Left lung (tissue), 10 donors: ENCODE measurements around the gene EOLA2. TPM values are rescaled to one million over a fixed set of nuclear protein-coding genes. Genes with fewer than 3 reads are reported as not detected.
"Not testable (repeated sequence)": the region's sequence is repeated elsewhere in the genome, so short reads cannot be mapped to it uniquely, and the experiment has no call there.

Experiments used
- ATAC-seq: fragments of 200-7000 bp; cut with Tn5 transposase; one replicate; pipeline ENCODE4 v1.9.1; 2020; ENCODE audit warnings: moderate library complexity
- DNase-seq, 4 donors: peaks; one replicate each; pipeline ENCODE4 v3.0.0-alpha.2; 2013 to 2020
- H3K27ac ChIP-seq, 2 donors: fragments of 200-600 bp; sonication (generic) in 1 of 2; one replicate each; pipeline versions ENCODE4 v1.5.0 to v1.8.0; 2020 to 2021
- H3K27me3 ChIP-seq, 2 donors: fragments of 200-600 bp; sonication (generic) in 1 of 2; one replicate each; pipeline versions ENCODE4 v1.5.0 to v1.8.0; 2020 to 2021
- H3K36me3 ChIP-seq, 2 donors: fragments of 200-600 bp; sonication (generic) in 1 of 2; one replicate each; pipeline versions ENCODE4 v1.5.0 to v1.8.0; 2020 to 2021
- H3K4me1 ChIP-seq, 2 donors: fragments of 200-600 bp; one replicate each; pipeline ENCODE4 v1.8.0; 2021
- H3K4me3 ChIP-seq, 2 donors: fragments of 200-600 bp; sonication (generic) in 1 of 2; one replicate each; pipeline versions ENCODE4 v1.5.0 to v1.8.0; 2020 to 2021; ENCODE audit warnings: mild to moderate bottlenecking in 1 of 2
- H3K9me3 ChIP-seq, 2 donors: fragments of 200-600 bp; sonication (generic) in 1 of 2; one replicate each; pipeline versions ENCODE4 v1.5.0 to v1.8.0; 2020 to 2021
- CTCF ChIP-seq, 2 donors: fragments of 200-600 bp; sonication (generic) in 1 of 2; IDR thresholded peaks; one replicate each; pipeline versions ENCODE4 v1.5.0 to v1.8.0; 2021; ENCODE audit warnings: antibody characterized with exemption in 2 of 2
- intact Hi-C, 2 donors: fragments of 100-400 bp; cut with DNase I; formaldehyde crosslinking; loops; one replicate each; pipeline versions ENCODE4 v1.11.2 to v1.14.2; 2022
- polyA plus RNA-seq, 6 donors: library from polyadenylated mRNA; unstranded; fragments of 120-200 nt; gene quantifications; one replicate each; pipeline ENCODE4 v1.2.1, GENCODE V29; 2013; ENCODE audit not compliant: insufficient read length in 6 of 6
- total RNA-seq, 2 donors: library from RNA; stranded (reverse); fragmentation: NEBNext Ultra II Directional; extraction: Animal tissue kit (Norgen Biotek cat#: 25700); gene quantifications; one replicate each; pipeline ENCODE4 v1.2.1, GENCODE V29; 2021
- donor health status: DM: no; HTN: yes; CAD: no.
- donor health status: DM: no; HTN: no; CAD: no.

Gene EOLA2
- total and polyA plus RNA-seq, 8 donors: 22.6 to 33.5 (median 29.4) TPM

- Histone ChIP-seq H3K27me3 (no peaks in the 10 kb centered on the region), H3K4me3 (no peak overlapping the region), H3K36me3 (no peaks in the 10 kb centered on the region), H3K27ac (no peak overlapping the region), H3K4me1 (no peaks in the 10 kb centered on the region), H3K9me3 (no peaks in the 10 kb centered on the region)
- intact Hi-C loops: no loop called here
- ATAC-seq: no peak
- TF ChIP-seq CTCF (IDR thresholded peaks at IDR 0.05): no peak
- DNase-seq: no peak
Observed at GRCh38 chrX:149898554-149898953, 39.7 kb downstream of the EOLA2 start.

GRCh38 chrX:149890828-149891227 lies 47.5 kb downstream of the EOLA2 start:
- not testable (repeated sequence) for H3K27ac ChIP-seq, H3K4me1 ChIP-seq, H3K4me3 ChIP-seq

More at GRCh38 chrX:149890828-149891227, 47.5 kb downstream of the EOLA2 start:
- ATAC-seq, H3K27me3 ChIP-seq, H3K9me3 ChIP-seq, DNase-seq, intact Hi-C loops, H3K36me3 ChIP-seq: not testable (repeated sequence)

Other genes with a start within 250 kb of the EOLA2 start
- not detected for gene MAGEA11, start 226.4 kb downstream of the EOLA2 start, total RNA-seq
- gene MAGEA11, start 226.4 kb downstream of the EOLA2 start, polyA plus RNA-seq: not detected
- 1 to 10 TPM; 1.2 TPM for gene HSFX1, start 164.4 kb downstream of the EOLA2 start, total RNA-seq
- gene HSFX1, start 164.4 kb downstream of the EOLA2 start, polyA plus RNA-seq: 1 to 10 TPM; 1.4 to 2.7 (median 2.4) TPM
- not detected for gene MAGEA9, start 156.6 kb downstream of the EOLA2 start, total RNA-seq
- gene MAGEA9, start 156.6 kb downstream of the EOLA2 start, polyA plus RNA-seq: not detected
- gene MAGEA8, start 57.3 kb downstream of the EOLA2 start, total RNA-seq: not detected
- gene MAGEA8, start 57.3 kb downstream of the EOLA2 start, polyA plus RNA-seq: under 1 TPM; 0.15 to 0.45 (median 0.31) TPM
- gene HSFX4, start 8.9 kb downstream of the EOLA2 start, total RNA-seq: not detected
- under 1 TPM; 0.21 to 0.32 (median 0.29) TPM for gene HSFX4, start 8.9 kb downstream of the EOLA2 start, polyA plus RNA-seq